EH (cell line): Measurements from ENCODE around the gene MEFV.
"Not testable (repeated sequence)": the region's sequence is repeated elsewhere in the genome, so short reads cannot be mapped to it uniquely, and the experiment has no call there.

Experiments used
- DNase-seq: peaks from one replicate; pipeline ENCODE4 v3.0.0-alpha.2; 2015; ENCODE audit warnings: low read depth

Gene MEFV

DNA sequence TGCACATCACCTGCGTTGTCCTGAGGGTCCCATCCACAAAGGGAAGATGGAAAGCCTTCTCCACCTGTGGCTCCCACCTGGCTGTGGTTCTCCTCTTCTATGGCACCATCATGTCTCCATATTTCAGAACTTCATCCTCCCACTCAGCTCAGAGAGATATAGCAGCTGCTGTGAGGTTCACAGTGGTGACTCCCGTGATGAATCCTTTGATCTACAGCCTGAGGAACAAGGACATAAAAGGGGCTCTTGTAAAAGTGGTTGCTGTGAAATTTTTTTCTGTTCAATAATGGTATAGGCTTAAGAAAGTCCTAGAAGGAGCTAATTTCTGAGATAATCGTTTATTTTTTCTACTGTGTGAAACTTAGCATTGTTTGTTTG is 40.2 kb downstream of the MEFV start:
- no peak for DNase-seq

DNA sequence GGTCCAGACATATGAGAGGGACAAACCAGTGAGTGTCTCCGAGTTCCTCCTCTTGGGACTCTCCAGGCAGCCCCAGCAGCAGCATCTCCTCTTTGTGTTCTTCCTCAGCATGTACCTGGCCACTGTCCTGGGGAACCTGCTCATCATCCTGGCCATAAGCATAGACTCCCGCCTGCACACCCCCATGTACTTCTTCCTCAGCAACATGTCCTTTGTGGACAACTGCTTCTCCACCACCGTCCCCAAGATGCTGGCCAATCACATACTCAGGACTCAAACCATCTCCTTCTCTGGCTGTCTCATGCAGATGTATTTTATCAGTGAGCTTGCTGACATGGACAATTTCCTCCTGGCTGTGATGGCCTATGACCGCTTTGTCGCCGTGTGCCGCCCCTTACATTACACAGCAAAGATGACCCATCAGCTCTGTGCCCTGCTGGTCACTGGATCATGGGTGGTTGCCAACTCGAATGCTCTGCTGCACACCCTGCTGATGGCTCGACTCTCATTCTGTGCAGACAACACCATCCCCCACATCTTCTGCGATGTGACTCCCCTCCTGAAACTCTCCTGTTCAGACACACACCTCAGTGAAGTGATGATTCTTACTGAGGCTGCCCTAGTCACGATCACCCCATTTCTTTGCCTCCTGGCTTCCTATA is 40.7 kb downstream of the MEFV start:
- DNase-seq: no peak

DNA sequence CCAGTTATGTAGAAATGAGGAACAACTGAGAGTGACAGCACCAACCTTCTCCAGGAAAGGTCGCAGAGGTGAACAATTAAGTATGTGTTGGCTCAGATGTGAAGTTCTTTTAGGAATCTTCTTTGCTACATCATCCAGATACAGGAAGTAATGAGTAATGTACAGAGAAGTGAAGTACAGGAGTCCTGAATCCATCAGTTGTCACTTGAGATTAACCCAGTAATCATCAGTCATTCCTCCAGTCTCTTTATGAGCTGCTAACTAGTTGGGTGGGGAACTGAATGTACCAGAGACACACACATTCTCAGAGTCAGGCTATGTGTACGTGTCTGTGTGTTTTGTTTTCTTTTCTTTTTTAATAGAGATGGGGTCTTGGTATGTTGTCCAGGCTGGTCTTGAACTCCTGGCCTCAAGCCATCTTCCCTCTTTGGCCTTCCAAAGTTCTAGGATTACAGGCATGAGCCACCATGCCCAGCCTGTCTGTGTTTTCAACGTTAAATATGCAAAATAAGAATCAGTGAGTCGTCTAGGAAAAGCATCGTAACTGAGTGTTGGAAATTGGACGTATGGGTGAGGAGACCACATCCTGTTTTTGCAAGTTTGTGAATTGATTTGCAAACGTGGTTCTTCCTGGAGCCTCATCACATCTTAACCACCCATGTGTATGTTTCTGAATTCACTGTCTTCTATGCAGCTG is 41.4 kb downstream of the MEFV start:
- DNase-seq: peak; percentile 28

- no peak for DNase-seq
Observed at GRCh38 chr16:3212567-3212966, 43.9 kb downstream of the MEFV start.

DNA sequence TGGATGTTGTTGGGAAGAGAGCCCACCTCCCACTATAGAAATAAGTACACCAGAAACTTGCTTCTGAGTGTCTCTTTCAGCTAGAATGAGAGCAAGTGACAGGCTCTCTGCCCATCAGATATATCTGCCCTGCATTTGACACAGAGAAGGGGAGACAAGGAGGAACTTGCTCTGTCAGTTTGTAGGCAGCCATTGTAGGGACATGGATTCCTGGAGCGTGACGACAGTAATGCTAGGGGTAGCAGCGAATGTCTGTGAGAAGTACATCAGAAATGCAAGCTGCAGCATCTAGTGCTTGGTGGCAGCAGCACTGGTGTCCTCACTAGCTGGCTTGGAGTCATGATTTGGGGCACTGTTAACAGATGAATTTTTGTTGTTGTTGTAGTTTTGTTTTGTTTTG is 44.4 kb downstream of the MEFV start:
- no peak for DNase-seq

GRCh38 chr16:3207086-3207953 is 49.1 kb downstream of the MEFV start:
- no peak for DNase-seq

DNA sequence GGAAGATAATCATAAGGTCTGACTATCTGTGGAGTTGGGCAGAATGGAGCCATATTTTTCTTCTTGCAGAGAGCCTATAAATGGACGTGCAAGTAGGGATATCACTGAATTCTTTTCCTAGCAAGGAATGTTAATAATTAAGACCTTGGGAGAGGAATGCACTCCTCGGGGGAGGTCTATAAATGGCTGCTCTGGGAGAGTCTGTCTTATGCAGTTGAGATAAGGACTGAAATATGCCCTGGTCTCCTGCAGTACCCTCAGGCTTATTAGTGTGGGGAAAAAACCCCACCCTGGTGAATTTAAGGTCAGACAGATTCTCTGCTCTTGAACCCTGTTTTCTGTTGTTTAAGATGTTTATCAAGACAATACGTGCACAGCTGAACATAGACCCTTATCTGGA is 50.5 kb downstream of the MEFV start:
- DNase-seq: not testable (repeated sequence)

DNA sequence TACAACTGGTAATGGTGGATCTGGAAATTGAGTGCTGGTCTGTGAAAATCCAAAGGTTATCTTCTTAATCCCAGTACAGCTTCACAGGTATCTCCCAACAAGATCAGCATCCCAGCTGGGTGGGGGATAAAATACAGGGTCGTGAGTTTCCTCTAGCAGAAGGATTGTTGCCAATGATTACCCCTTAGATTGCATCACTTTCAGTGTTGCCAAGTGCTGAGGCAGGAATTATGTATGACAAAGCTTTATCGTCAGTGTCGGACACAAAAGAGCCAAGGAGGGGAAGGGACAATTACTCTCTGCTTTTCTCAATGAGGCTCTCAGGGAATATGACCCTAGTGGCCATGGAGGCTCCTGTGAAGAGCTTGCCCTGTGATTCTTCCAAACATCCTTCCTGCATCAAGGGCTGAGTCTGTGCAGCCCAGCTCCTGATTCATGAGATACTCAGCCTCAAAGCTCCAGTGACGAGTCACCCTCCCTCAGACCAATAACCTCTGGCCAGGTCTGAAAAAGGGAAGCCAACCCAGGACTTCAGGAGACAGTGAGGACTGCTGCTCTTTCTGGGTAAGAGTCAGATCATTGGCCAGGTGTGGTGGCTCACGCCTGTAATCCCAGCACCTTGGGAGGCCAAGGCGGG is 53.4 kb downstream of the MEFV start:
- DNase-seq: no peak

GRCh38 chr16:3198334-3199072 is 57.9 kb downstream of the MEFV start:
- no peak for DNase-seq

GRCh38 chr16:3197694-3198333 is 58.6 kb downstream of the MEFV start:
- DNase-seq: not testable (repeated sequence)

DNA sequence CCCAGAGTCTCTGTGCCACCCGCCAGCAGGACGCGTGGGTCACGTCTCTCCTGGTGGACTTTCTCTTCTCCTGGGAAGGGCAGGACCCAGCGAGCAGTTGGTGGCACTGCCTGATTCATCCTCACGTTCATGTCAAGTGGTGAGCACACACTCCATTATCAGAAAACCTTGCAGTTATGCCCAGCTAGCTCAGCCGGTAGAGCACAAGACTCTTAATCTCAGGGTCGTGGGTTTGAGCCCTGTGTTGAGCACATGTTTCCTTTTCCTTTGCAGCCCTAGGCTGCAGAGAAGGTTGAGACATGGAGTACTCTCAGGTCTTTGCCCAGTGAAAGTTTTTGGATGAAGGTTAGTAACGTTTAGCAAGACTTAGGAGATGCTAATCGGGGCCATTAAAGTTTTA is 60.5 kb downstream of the MEFV start:
- no peak for DNase-seq

DNA sequence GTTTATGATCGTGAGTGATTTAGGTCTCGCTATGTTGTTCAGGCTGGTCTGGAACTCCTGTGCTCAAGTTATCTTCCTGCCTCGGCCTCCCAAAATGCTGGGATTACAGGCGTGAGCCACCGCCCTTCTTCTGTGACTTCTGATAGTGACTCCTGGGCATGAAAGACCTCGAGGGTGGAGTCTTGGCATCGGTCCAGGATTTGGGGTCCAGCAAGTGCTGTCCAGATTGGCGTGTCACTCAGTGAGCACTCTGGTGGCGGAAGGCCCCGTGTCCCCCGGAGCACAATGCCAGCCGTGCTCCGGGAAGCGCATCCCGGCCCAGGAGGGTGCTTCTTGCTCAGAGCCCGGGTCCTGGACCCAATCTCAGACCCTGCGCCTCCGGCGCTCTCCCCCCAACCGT is 61.6 kb downstream of the MEFV start:
- no peak for DNase-seq

GRCh38 chr16:3193221-3194212 is 62.9 kb downstream of the MEFV start:
- no peak for DNase-seq

DNA sequence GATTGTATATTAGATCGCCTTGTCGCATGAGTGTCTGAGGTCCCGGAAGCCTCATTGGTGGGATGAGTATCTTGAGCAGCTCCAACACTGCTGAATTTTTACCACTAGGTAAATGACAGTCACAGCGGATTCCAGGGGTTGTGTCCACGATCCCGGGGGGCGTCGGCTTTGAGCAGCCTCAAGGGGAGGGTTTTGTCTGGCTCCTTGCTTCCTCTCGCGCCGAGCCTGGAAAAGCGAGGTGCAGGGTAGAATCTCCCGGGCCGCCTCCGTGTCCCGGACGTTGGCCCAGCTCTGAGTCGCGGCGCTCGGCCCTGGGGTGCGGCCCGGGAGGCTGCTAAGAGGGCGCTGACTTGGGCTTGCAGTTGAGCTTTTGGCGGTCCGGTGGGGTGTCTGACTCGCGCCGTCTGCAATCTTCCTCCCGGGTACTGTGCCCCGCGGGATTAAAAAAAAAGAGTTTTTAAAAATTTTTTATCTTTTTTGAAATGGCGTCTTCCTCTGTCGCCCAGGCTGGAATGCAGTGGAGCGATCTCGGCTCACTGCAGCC is 63.9 kb downstream of the MEFV start:
- DNase-seq: no peak
